Aorta (tissue), 5 donors: ENCODE results near the gene PLEKHG2. TPM values are rescaled to one million over a fixed set of nuclear protein-coding genes. Genes with fewer than 3 reads are reported as not detected.

ENCODE experiments used
- ATAC-seq: fragments of 200-7000 bp; cut with Tn5 transposase; one replicate; pipeline ENCODE4 v1.9.1; 2022; ENCODE audit warnings: moderate library complexity; ENCODE audit not compliant: low FRiP score
- DNase-seq, 2 donors: peaks; one replicate each; pipeline ENCODE4 v3.0.0-alpha.2; 2020
- H3K27ac ChIP-seq, 2 donors: one replicate each; pipeline ENCODE4 v1.5.1; 2013; ENCODE audit warnings: low read length in 2 of 2, mild to moderate bottlenecking in 2 of 2, moderate library complexity in 2 of 2, control low read depth in 1 of 2, inconsistent platforms in 1 of 2, low read depth in 1 of 2
- H3K27me3 ChIP-seq, 2 donors: one replicate each; pipeline ENCODE4 v1.6.1; 2013; ENCODE audit warnings: control low read depth in 1 of 2, low read length in 1 of 2, mild to moderate bottlenecking in 1 of 2, moderate library complexity in 1 of 2; ENCODE audit not compliant: insufficient read depth in 2 of 2, control insufficient read depth in 1 of 2
- H3K36me3 ChIP-seq, 2 donors: one replicate each; pipeline ENCODE4 v1.6.1; 2013; ENCODE audit warnings: control low read depth in 1 of 2, low read length in 1 of 2, mild to moderate bottlenecking in 1 of 2; ENCODE audit not compliant: insufficient read depth in 2 of 2, control insufficient read depth in 1 of 2
- H3K4me1 ChIP-seq, 2 donors: one replicate each; pipeline ENCODE4 v1.6.1; 2013; ENCODE audit warnings: low read length in 2 of 2, control low read depth in 1 of 2, mild to moderate bottlenecking in 1 of 2, moderate library complexity in 1 of 2; ENCODE audit not compliant: insufficient read depth in 2 of 2, control insufficient read depth in 1 of 2
- H3K4me3 ChIP-seq, 2 donors: one replicate each; pipeline ENCODE4 v1.5.1; 2013; ENCODE audit warnings: low read length in 2 of 2, control low read depth in 1 of 2, mild to moderate bottlenecking in 1 of 2
- H3K9me3 ChIP-seq: one replicate; pipeline ENCODE4 v1.6.1; 2013; ENCODE audit warnings: mild to moderate bottlenecking, low read length; ENCODE audit not compliant: control insufficient read depth
- WGBS, 2 donors: extraction: QIAGEN DNeasy Blood & Tissue Kit; methylation state at CpG; one replicate each; pipeline ENCODE4 v1.1.7; 2013; 5-methylcytosine and 5-hydroxymethylcytosine counted together
- intact Hi-C, 2 donors: fragments of 100-400 bp; cut with DNase I; formaldehyde crosslinking; loops; one replicate each; pipeline versions ENCODE4 v1.14.2 to v1.15.0; 2022
- polyA plus RNA-seq, 2 donors: library from polyadenylated mRNA; stranded (reverse); fragments of 200-250 nt; gene quantifications; one replicate each; pipeline ENCODE4 v1.2.3, GENCODE V29; 2013
- total RNA-seq, 2 donors: library from RNA; stranded (reverse); fragmentation: NEBNext Ultra II Directional; extraction: Animal tissue kit (Norgen Biotek cat#: 25700); gene quantifications; one replicate each; pipeline ENCODE4 v1.2.1, GENCODE V29; 2021
- donor health status: healthy with polysubstance abuse.
- donor health status: Bipolar disorder and iron deficiency.
- donor health status: DM: no; HTN: no; CAD: no.
- donor health status: DM: no; HTN: no; CAD: no.
- donor health status: DM: yes; HTN: yes; CAD: no.

The PLEKHG2 gene
- total and polyA plus RNA-seq, 4 donors: 15.3 to 98.1 (median 80.4) TPM

- Histone ChIP-seq H3K9me3 (no peaks in the 10 kb centered on the region), H3K36me3 (peaks cover 0 to 7% of the 10 kb centered on the region in 2 donors), H3K4me3 (no peak overlapping the region), H3K4me1 (no peaks in the 10 kb centered on the region), H3K27ac (no peak overlapping the region), H3K27me3 (no peaks in the 10 kb centered on the region)
- no peak for DNase-seq
- peak; percentile 20 for ATAC-seq
- intact Hi-C loops: no loop called here
- WGBS, 2 donors: 92 to 93% methylated on average over 18 of the region's 18 CpGs
These were observed 53.7 kb downstream of the PLEKHG2 start for GRCh38 chr19:39465956-39466747.

GRCh38 chr19:39467941-39468340 is 55.5 kb downstream of the PLEKHG2 start:
- intact Hi-C loops: no loop called here
- 91 to 92% methylated on average over 7 of the region's 7 CpGs for WGBS, 2 donors
- H3K9me3 ChIP-seq: no peaks in the 10 kb centered on the region
- H3K4me1 ChIP-seq: no peaks in the 10 kb centered on the region
- no peak overlapping the region for H3K27ac ChIP-seq
- peaks cover 0 to 7% of the 10 kb centered on the region in 2 donors for H3K36me3 ChIP-seq
- DNase-seq: no peak
- H3K4me3 ChIP-seq: no peak overlapping the region
- H3K27me3 ChIP-seq: no peaks in the 10 kb centered on the region
- ATAC-seq: no peak

- H3K4me3 ChIP-seq: no peak overlapping the region
- H3K9me3 ChIP-seq: no peaks in the 10 kb centered on the region
- ATAC-seq (no peak), DNase-seq (no peak)
- no peak overlapping the region for H3K27ac ChIP-seq
- H3K27me3 ChIP-seq: no peaks in the 10 kb centered on the region
- intact Hi-C loops: no loop called here
- peaks cover 0 to 7% of the 10 kb centered on the region in 2 donors for H3K36me3 ChIP-seq
- H3K4me1 ChIP-seq: no peaks in the 10 kb centered on the region
- WGBS, 2 donors: 87 to 89% methylated on average over 11 of the region's 11 CpGs
These were observed 56.6 kb downstream of the PLEKHG2 start for GRCh38 chr19:39469036-39469435.

- no peak for DNase-seq
- Histone ChIP-seq H3K4me3 (no peak overlapping the region), H3K27ac (no peak overlapping the region), H3K27me3 (no peaks in the 10 kb centered on the region), H3K36me3 (peaks cover 0 to 7% of the 10 kb centered on the region in 2 donors), H3K9me3 (no peaks in the 10 kb centered on the region), H3K4me1 (no peaks in the 10 kb centered on the region)
- 84 to 87% methylated on average over 6 of the region's 6 CpGs for WGBS, 2 donors
- intact Hi-C loops: no loop called here
- no peak for ATAC-seq
These were observed 57.1 kb downstream of the PLEKHG2 start for GRCh38 chr19:39469567-39469966.

- Histone ChIP-seq H3K27me3 (no peaks in the 10 kb centered on the region), H3K36me3 (peaks cover 0 to 8% of the 10 kb centered on the region in 2 donors), H3K4me3 (no peak overlapping the region), H3K9me3 (no peaks in the 10 kb centered on the region), H3K4me1 (no peaks in the 10 kb centered on the region), H3K27ac (no peak overlapping the region)
- intact Hi-C loops: loop anchor here (5.0 kb wide), 1 partner anchor 61 kb away; the partner anchor contains the start of gene EID2B (in 2 of the 2)
- WGBS, 2 donors: 77 to 82% methylated on average over 7 of the region's 7 CpGs
- no peak for ATAC-seq
- DNase-seq: no peak
These were observed 58.4 kb downstream of the PLEKHG2 start for GRCh38 chr19:39470724-39471339.

- Histone ChIP-seq H3K27ac (no peak overlapping the region), H3K4me1 (no peaks in the 10 kb centered on the region), H3K36me3 (peaks cover 0 to 10% of the 10 kb centered on the region in 2 donors), H3K9me3 (no peaks in the 10 kb centered on the region), H3K27me3 (no peaks in the 10 kb centered on the region), H3K4me3 (no peak overlapping the region)
- intact Hi-C loops: loop anchor here (5.0 kb wide), 1 partner anchor 60 kb away; the partner anchor contains the start of gene EID2B (in 2 of the 2)
- ATAC-seq (no peak), DNase-seq (no peak)
- 87 to 90% methylated on average over 8 of the region's 8 CpGs for WGBS, 2 donors
These were observed 59.5 kb downstream of the PLEKHG2 start for GRCh38 chr19:39471756-39472536.

- H3K27me3 ChIP-seq: no peaks in the 10 kb centered on the region
- H3K4me3 ChIP-seq: no peak overlapping the region
- no peaks in the 10 kb centered on the region for H3K4me1 ChIP-seq
- H3K36me3 ChIP-seq: peaks cover 0 to 10% of the 10 kb centered on the region in 2 donors
- DNase-seq: no peak
- 87% methylated on average over 31 to 32 of the region's 32 CpGs for WGBS, 2 donors
- intact Hi-C loops: loop anchor here (5.0 kb wide), 1 partner anchor 59 kb away; the partner anchor contains the start of gene EID2B (in 2 of the 2)
- no peak overlapping the region for H3K27ac ChIP-seq
- no peaks in the 10 kb centered on the region for H3K9me3 ChIP-seq
- no peak for ATAC-seq
These were observed 60.4 kb downstream of the PLEKHG2 start for GRCh38 chr19:39472746-39473442.

- DNase-seq (no peak), ATAC-seq (no peak)
- H3K27me3 ChIP-seq: no peaks in the 10 kb centered on the region
- H3K4me1 ChIP-seq: no peaks in the 10 kb centered on the region
- H3K9me3 ChIP-seq: no peaks in the 10 kb centered on the region
- intact Hi-C loops: loop anchor here (5.0 kb wide), 1 partner anchor 59 kb away; the partner anchor contains the start of gene EID2B (in 2 of the 2)
- no peak overlapping the region for H3K27ac ChIP-seq
- WGBS, 2 donors: 84 to 87% methylated on average over 11 of the region's 11 CpGs
- no peak overlapping the region for H3K4me3 ChIP-seq
- peaks cover 0 to 10% of the 10 kb centered on the region in 2 donors for H3K36me3 ChIP-seq
These were observed 61.0 kb downstream of the PLEKHG2 start for GRCh38 chr19:39473443-39473960.
